HEK293 (cell line): ENCODE measurements around the gene PDE4D.

Source experiments
- GLIS2 ChIP-seq: fragments of 450-650 bp; formaldehyde crosslinking; IDR thresholded peaks from 2 replicates; pipeline ENCODE4 v1.5.1; 2016; ENCODE audit warnings: missing biosample characterization, missing genetic modification characterization
- HOXA7 ChIP-seq: sonication (generic); formaldehyde crosslinking; IDR thresholded peaks from 2 replicates; pipeline ENCODE4 v1.8.1; 2022; ENCODE audit warnings: missing genetic modification reagents, borderline replicate concordance
- PRDM1 ChIP-seq: fragments of 450-650 bp; formaldehyde crosslinking; IDR thresholded peaks from 2 replicates; pipeline ENCODE4; 2016; ENCODE audit warnings: missing biosample characterization, missing genetic modification characterization
- SP7 ChIP-seq: fragments of 450-650 bp; formaldehyde crosslinking; IDR thresholded peaks from 2 replicates; pipeline ENCODE4 v1.5.1; 2016; ENCODE audit warnings: missing biosample characterization, missing genetic modification characterization
- TCF7L2 ChIP-seq: IDR thresholded peaks from 2 replicates; pipeline ENCODE4 v1.6.1; 2011; ENCODE audit warnings: low read depth, mild to moderate bottlenecking, inconsistent platforms, low read length, moderate library complexity, borderline replicate concordance
- YY1 ChIP-seq: fragments of 450-650 bp; formaldehyde crosslinking; IDR thresholded peaks from 2 replicates; pipeline ENCODE4 v1.5.1; 2018; ENCODE audit warnings: missing biosample characterization, missing genetic modification characterization
- ZFP41 ChIP-seq: fragments of 450-650 bp; formaldehyde crosslinking; IDR thresholded peaks from 2 replicates; pipeline ENCODE4 v1.5.1; 2016; ENCODE audit warnings: missing biosample characterization, missing genetic modification characterization, borderline replicate concordance
- ZNF121 ChIP-seq: fragments of 450-650 bp; formaldehyde crosslinking; IDR thresholded peaks from 2 replicates; pipeline ENCODE4 v1.5.1; 2016; ENCODE audit warnings: missing biosample characterization, missing genetic modification characterization
- ZNF146 ChIP-seq: fragments of 450-650 bp; formaldehyde crosslinking; IDR thresholded peaks from 2 replicates; pipeline ENCODE4 v1.5.1; 2016; ENCODE audit warnings: missing biosample characterization, missing genetic modification characterization
- ZNF211 ChIP-seq: fragments of 450-650 bp; formaldehyde crosslinking; IDR thresholded peaks from 2 replicates; pipeline ENCODE4 v1.5.1; 2016; ENCODE audit warnings: low read depth, missing biosample characterization, missing genetic modification characterization
- ZNF843 ChIP-seq: fragments of 450-650 bp; formaldehyde crosslinking; IDR thresholded peaks from 2 replicates; pipeline ENCODE4 v1.5.1; 2016; ENCODE audit warnings: missing biosample characterization, missing genetic modification characterization
- TF ChIP-seq, protein P1 (sequence below): fragments of 450-650 bp; formaldehyde crosslinking; IDR thresholded peaks from 2 replicates; pipeline ENCODE4 v1.5.1; 2016; ENCODE audit warnings: missing biosample characterization, missing genetic modification characterization
- TF ChIP-seq, protein P2 (sequence below): fragments of 450-650 bp; formaldehyde crosslinking; IDR thresholded peaks from 2 replicates; pipeline ENCODE4 v1.5.1; 2016; ENCODE audit warnings: missing biosample characterization, missing genetic modification characterization

DNA sequence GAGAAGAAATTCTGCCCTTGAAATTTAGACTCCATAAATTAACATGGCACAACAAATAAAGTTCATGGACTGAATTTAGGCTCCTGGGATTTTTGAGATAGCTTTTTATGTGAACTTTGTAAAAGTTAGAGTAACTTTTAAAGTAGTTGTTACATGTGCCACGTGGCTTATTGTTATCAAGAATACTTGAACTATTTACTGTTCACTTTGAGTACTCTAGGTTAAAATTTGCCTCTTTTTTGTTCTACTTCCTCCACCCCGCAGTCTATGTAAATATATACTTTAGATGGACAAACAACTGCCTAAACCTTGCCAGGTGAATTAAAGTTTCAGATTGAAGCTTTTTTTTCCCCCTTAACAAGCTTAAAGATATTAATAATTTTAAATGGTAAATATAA is 852.7 kb downstream of the PDE4D start:
- TF ChIP-seq, protein P1, sequence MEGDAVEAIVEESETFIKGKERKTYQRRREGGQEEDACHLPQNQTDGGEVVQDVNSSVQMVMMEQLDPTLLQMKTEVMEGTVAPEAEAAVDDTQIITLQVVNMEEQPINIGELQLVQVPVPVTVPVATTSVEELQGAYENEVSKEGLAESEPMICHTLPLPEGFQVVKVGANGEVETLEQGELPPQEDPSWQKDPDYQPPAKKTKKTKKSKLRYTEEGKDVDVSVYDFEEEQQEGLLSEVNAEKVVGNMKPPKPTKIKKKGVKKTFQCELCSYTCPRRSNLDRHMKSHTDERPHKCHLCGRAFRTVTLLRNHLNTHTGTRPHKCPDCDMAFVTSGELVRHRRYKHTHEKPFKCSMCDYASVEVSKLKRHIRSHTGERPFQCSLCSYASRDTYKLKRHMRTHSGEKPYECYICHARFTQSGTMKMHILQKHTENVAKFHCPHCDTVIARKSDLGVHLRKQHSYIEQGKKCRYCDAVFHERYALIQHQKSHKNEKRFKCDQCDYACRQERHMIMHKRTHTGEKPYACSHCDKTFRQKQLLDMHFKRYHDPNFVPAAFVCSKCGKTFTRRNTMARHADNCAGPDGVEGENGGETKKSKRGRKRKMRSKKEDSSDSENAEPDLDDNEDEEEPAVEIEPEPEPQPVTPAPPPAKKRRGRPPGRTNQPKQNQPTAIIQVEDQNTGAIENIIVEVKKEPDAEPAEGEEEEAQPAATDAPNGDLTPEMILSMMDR: no peak
- TF ChIP-seq ZNF211 (tag by site-specific recombination) (no peak), TCF7L2 (no peak), YY1 (tag by site-specific recombination) (no peak), HOXA7 (CRISPR knock-in tag) (no peak), ZNF843 (tag by site-specific recombination) (no peak), GLIS2 (tag by site-specific recombination) (no peak), ZNF121 (tag by site-specific recombination) (no peak), SP7 (no peak), PRDM1 (tag by site-specific recombination) (no peak), ZFP41 (no peak), ZNF146 (tag by site-specific recombination) (no peak)
- TF ChIP-seq, protein P2, sequence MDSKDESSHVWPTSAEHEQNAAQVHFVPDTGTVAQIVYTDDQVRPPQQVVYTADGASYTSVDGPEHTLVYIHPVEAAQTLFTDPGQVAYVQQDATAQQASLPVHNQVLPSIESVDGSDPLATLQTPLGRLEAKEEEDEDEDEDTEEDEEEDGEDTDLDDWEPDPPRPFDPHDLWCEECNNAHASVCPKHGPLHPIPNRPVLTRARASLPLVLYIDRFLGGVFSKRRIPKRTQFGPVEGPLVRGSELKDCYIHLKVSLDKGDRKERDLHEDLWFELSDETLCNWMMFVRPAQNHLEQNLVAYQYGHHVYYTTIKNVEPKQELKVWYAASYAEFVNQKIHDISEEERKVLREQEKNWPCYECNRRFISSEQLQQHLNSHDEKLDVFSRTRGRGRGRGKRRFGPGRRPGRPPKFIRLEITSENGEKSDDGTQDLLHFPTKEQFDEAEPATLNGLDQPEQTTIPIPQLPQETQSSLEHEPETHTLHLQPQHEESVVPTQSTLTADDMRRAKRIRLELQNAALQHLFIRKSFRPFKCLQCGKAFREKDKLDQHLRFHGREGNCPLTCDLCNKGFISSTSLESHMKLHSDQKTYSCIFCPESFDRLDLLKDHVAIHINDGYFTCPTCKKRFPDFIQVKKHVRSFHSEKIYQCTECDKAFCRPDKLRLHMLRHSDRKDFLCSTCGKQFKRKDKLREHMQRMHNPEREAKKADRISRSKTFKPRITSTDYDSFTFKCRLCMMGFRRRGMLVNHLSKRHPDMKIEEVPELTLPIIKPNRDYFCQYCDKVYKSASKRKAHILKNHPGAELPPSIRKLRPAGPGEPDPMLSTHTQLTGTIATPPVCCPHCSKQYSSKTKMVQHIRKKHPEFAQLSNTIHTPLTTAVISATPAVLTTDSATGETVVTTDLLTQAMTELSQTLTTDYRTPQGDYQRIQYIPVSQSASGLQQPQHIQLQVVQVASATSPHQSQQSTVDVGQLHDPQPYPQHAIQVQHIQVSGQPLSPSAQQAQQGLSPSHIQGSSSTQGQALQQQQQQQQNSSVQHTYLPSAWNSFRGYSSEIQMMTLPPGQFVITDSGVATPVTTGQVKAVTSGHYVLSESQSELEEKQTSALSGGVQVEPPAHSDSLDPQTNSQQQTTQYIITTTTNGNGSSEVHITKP (tag by site-specific recombination): no peak
